Neural progenitor cell (in vitro differentiated cells): ENCODE measurements around the gene NALF2.

Experiments
- EZH2 ChIP-seq: fragments of 200-600 bp; sonication (generic); IDR thresholded peaks from 2 replicates; pipeline ENCODE4 v1.6.1; 2017; ENCODE audit warnings: antibody characterized with exemption, mild to moderate bottlenecking, moderate library complexity
- EZH2phosphoT487 ChIP-seq: fragments of 200-600 bp; sonication (generic); IDR thresholded peaks from 2 replicates; pipeline ENCODE4 v1.6.1; 2017; ENCODE audit warnings: antibody characterized with exemption
- TF ChIP-seq, protein P1 (sequence below): fragments of 200-600 bp; sonication (generic); IDR thresholded peaks from 2 replicates; pipeline ENCODE4 v1.5.1; 2017; ENCODE audit warnings: antibody characterized with exemption, mild to moderate bottlenecking

DNA sequence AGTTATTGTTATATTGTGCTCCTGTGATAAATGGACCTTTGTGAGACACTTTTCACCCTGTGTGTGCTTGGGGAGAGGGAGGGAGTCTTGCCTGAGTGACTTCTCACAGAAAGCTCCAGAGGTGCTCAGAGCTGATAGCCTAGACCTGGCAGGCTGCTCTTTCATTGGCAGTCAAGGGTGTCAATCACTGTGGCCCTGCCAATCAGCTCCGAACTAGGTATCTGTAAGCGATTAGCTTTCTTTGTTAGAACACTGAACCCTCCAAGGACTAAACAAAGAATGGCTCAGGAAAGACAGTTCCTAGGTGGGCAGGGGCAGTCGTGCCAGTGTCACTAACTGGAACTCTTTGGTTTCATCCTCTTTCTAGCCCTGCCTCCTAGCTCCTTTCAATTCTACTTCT is 2.7 kb upstream of the NALF2 start:
- TF ChIP-seq EZH2, result no peak
- TF ChIP-seq, protein P1, sequence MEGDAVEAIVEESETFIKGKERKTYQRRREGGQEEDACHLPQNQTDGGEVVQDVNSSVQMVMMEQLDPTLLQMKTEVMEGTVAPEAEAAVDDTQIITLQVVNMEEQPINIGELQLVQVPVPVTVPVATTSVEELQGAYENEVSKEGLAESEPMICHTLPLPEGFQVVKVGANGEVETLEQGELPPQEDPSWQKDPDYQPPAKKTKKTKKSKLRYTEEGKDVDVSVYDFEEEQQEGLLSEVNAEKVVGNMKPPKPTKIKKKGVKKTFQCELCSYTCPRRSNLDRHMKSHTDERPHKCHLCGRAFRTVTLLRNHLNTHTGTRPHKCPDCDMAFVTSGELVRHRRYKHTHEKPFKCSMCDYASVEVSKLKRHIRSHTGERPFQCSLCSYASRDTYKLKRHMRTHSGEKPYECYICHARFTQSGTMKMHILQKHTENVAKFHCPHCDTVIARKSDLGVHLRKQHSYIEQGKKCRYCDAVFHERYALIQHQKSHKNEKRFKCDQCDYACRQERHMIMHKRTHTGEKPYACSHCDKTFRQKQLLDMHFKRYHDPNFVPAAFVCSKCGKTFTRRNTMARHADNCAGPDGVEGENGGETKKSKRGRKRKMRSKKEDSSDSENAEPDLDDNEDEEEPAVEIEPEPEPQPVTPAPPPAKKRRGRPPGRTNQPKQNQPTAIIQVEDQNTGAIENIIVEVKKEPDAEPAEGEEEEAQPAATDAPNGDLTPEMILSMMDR, result no peak
- no peak for TF ChIP-seq EZH2phosphoT487
